HFF-Myc (cell line): ENCODE data around the gene KCNAB2.
A peak's percentile ranks its signal among the peaks of the same experiment; 100 is the strongest.

Experiments used
- DNase-seq: peaks from one replicate; pipeline ENCODE4 v3.0.0-alpha.2; 2011; ENCODE audit warnings: low read depth; ENCODE audit errors: extremely low read depth
- H3K4me3 ChIP-seq: replicated peaks from 2 replicates; pipeline ENCODE4 v1.5.1; 2011; ENCODE audit warnings: low read depth, mild to moderate bottlenecking, control low read depth, low read length
- TF ChIP-seq, protein P1 (sequence below): IDR thresholded peaks from 2 replicates; pipeline ENCODE4 v1.5.1; 2012; ENCODE audit warnings: mild to moderate bottlenecking, low read depth, low read length, control low read depth; ENCODE audit errors: missing control alignments

KCNAB2 gene

DNA sequence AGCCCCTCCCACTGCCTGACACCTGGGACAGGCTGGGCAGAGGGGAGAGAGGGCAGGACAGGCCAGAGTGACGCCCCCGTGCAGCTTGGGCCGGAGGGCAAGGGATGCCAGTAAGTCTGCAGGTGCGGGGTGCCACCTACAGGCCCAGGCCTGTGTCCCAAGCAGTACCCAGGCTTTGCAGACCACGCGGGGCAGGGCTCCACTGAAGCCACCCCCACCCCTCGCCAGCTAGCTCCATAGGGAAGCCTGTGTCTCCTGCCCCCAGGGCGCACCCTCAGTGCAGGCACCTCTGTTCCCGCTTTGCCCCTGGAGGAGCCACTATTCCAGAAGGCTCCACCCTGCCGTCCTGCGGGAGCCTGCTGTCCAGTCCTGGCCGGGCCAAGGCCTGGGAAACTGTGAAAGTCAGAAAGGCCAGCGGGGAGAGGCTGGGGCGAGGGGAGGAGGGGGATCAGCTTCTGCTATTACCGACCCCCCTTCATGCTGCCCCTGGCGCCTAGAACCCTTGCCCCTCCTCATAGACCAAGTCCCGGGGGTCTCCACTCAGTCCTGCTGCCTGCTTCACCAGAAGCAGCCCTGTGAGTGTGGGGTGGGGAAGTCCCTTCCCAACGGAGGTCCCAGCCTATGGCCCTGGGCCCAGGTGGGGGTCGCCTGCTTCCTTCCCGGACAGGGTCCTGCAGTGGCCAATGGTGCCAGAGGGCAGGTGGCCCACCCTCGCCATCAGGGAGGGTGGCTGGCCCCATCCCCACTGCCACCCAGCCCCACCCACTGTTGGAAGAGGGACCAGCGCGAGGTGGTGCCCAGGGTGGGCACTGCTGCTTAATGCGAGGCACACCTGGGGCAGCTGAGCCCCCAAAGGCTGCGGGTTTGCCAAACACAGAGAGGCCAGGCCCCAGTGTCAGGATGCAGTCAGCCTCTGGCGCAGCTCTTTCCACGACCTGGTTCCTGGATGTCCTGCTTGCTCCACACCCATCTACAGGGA is 54.4 kb downstream of the KCNAB2 start:
- H3K4me3 ChIP-seq = no peak overlapping the region
- no peak for DNase-seq
- TF ChIP-seq, protein P1, sequence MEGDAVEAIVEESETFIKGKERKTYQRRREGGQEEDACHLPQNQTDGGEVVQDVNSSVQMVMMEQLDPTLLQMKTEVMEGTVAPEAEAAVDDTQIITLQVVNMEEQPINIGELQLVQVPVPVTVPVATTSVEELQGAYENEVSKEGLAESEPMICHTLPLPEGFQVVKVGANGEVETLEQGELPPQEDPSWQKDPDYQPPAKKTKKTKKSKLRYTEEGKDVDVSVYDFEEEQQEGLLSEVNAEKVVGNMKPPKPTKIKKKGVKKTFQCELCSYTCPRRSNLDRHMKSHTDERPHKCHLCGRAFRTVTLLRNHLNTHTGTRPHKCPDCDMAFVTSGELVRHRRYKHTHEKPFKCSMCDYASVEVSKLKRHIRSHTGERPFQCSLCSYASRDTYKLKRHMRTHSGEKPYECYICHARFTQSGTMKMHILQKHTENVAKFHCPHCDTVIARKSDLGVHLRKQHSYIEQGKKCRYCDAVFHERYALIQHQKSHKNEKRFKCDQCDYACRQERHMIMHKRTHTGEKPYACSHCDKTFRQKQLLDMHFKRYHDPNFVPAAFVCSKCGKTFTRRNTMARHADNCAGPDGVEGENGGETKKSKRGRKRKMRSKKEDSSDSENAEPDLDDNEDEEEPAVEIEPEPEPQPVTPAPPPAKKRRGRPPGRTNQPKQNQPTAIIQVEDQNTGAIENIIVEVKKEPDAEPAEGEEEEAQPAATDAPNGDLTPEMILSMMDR = peak; percentile 20

DNA sequence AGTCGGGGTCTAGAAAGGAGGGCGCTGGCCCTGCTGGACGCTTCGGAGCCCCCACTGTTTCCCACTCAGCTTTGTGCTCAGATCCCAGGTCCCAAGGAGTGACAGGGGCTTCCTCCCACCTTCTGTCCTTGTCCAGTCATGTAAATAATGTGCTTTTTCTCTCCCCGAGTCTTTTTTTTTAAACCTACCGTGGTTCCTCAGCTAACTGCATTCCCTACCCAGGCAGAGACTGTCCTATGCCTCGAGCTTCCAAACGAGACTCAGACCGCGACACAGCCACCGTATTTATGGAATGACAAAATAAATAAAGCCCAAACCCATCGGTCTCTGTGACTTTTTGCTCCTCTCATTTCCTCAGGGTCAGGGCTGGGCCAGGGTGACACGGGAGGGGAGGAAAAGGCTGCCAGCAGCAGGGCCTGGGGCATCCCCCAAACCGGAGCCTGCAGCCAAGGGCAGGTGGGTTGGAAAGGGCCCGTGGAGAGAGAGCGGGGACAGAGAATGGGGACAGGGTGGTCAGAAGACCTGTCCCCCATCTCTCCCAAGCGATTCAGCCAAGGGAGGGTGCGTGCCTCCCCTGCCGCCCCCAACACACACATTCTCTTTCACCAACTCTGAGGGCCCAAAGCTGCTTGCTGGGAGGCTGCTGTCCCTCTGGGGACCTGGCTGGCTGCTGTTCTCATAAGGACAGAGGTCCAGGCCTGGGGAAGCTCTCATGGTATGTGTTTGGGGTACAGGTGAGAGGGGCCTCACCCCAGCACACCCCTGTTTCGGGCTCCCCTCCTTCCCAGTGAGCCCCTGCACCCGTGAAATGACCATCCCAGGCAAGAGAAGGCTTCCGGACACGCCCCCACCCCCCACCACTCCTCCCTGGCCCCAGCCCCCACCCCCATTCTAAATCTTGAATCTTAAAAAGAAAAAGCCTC is 55.4 kb downstream of the KCNAB2 start:
- no peak overlapping the region for H3K4me3 ChIP-seq
- TF ChIP-seq, protein P1 = no peak
- no peak for DNase-seq

- TF ChIP-seq, protein P1 = no peak
- no peak overlapping the region for H3K4me3 ChIP-seq
- no peak for DNase-seq
Observed at GRCh38 chr1:6101826-6102531, 56.3 kb downstream of the KCNAB2 start.

- DNase-seq = no peak
- TF ChIP-seq, protein P1 = no peak
- no peak overlapping the region for H3K4me3 ChIP-seq
Observed at GRCh38 chr1:6102532-6102845, 56.8 kb downstream of the KCNAB2 start.

DNA sequence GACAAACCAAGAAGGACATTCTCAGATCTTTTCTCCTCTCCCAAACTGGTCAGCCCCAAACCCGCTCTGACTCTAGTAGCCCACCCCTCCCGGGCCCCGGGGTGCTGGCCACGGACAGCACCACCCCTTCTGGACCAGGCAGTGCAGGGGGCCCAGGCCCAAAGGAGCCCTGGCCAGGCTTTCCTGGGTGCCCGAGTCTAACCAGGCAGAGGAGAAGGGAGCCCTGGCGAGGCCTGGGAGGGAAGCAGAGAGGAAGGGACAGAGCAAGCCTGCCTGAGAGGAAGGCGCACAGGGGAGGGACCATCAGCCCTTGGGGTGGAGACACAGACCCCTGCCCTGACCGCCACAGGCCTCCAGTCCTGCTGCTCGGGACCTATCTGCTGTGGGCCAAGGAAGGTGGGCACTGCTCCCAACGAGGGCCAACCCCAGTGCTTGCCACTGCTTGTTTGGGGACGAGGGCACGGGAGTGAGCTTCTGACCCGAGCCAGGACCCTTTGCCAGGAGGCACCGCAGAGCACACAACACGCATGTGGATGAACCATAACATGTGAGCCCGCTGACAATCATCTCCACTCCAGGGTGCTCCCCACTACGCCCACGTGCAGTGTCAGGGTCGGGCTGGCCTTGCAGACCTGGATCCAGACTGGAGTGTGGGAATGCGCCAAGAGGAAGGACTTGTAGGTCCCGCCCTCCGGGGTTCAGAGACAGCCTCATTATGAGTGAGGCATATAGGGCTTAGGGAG is 57.6 kb downstream of the KCNAB2 start:
- H3K4me3 ChIP-seq = no peak overlapping the region
- TF ChIP-seq, protein P1 = no peak
- no peak for DNase-seq
